ENCODE measurements around the gene LLCFC1.

Gene LLCFC1

DNA sequence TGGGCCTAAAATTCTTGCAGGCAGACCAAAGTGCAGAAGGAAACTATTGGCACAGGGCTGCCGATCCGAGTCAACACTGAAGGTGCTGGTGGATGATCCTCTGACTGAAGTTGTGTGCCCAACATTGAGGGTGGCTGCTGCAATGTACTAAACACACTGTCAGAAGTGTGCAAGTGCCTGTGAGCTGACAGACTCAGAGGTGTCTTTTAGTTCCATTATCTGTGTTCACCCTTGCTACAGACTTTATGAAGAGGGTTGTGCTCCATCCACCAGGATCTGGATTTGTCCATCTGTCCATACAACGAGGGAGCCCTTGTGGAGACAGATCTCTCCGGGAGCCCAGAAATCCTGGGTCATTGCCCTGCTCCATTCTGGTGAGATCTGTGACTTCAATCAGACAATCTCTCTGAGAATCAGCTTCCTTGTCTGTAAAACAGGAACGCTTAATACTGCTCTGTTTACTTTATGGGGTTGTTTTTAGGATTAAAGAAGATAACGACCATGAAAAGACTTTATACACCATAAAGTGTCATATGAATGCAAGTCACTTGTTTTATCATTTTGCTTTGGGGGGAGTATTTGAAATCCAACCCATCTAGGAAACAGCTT is 44.2 kb upstream of the LLCFC1 start:
- no peak for DNase-seq (ENCODE audit: low read depth)
- H3K4me3 ChIP-seq (ENCODE audit: low read length): no peak overlapping the region
- TF ChIP-seq, protein P1, sequence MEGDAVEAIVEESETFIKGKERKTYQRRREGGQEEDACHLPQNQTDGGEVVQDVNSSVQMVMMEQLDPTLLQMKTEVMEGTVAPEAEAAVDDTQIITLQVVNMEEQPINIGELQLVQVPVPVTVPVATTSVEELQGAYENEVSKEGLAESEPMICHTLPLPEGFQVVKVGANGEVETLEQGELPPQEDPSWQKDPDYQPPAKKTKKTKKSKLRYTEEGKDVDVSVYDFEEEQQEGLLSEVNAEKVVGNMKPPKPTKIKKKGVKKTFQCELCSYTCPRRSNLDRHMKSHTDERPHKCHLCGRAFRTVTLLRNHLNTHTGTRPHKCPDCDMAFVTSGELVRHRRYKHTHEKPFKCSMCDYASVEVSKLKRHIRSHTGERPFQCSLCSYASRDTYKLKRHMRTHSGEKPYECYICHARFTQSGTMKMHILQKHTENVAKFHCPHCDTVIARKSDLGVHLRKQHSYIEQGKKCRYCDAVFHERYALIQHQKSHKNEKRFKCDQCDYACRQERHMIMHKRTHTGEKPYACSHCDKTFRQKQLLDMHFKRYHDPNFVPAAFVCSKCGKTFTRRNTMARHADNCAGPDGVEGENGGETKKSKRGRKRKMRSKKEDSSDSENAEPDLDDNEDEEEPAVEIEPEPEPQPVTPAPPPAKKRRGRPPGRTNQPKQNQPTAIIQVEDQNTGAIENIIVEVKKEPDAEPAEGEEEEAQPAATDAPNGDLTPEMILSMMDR (IDR thresholded peaks at IDR 0.05; ENCODE audit: insufficient read depth, low read depth, low read length, missing control alignments): no peak

DNA sequence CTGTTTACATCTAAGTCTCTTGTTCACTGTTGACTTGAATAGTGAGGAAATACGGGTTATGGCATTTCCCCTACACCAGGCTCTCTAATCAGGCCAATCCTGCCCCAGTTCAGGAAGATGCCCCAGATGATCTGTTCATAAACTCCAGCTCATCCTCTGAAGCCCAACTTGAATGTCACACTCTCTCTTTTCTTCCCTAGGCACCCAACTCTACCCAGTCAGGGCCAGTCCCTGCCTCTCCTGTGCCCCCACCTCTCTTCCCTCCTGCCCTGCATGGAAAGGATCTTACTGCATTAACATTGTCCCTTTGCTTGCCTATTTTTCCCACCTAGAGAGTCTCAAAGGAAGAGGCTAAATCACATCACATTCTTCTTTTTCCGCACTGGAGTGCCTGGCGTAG is 43.1 kb upstream of the LLCFC1 start:
- DNase-seq (ENCODE audit: low read depth): no peak
- TF ChIP-seq, protein P1 (IDR thresholded peaks at IDR 0.05; ENCODE audit: insufficient read depth, low read depth, low read length, missing control alignments): no peak
- H3K4me3 ChIP-seq (ENCODE audit: low read length): no peak overlapping the region

DNA sequence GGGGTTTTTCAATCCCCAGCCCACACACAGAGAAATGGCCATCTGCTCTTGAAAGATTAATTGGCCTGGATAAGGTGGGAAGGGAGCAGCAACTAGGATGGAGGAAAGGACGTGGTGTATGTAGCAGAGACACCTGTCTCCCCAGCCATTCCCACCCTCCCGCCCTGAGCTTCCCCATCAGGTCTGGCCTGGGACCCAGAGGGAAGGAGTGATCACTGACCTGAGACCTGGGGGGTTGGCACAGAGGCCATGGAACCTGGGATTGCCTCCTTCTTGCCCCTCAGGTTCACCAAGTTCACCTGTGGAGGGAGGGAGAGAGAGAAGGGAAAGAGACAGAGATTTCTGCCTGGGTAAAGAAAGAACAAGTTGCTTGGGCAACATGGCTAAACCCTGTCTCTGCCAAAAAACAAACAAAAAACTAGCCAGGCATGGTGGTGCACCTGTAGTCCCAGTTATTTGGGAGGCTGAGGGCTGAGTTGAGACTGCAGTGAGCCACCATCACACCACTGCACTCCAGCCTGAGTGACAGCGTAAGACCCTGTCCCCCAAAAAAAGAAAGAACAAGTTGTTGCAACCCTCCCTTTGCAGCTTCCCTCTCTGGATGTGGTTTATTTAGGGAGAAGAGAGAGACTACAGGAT is 42.4 kb upstream of the LLCFC1 start:
- TF ChIP-seq, protein P1 (IDR thresholded peaks at IDR 0.05; ENCODE audit: insufficient read depth, low read depth, low read length, missing control alignments): no peak
- H3K4me3 ChIP-seq (ENCODE audit: low read length): no peak overlapping the region
- DNase-seq (ENCODE audit: low read depth): no peak

DNA sequence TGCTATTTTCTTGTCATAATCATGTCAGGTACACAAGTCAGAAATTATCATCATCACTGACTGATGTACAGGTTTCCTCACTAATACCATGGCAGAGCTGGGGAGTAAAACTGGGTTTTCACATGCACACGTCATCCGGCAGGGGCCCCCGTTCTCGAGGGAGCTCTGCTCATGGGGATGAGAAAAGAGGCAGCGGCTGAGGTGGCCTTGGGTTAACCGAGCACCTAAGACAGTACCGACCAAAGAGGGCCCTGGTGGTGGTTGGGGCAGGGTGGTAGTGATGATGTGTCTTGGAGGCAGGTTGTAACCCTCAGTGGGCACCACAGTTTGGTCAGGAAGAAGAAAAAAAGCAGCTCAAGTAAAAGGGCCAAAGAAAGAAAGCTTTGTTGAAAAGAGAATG is 41.6 kb upstream of the LLCFC1 start:
- H3K4me3 ChIP-seq (ENCODE audit: low read length): no peak overlapping the region
- DNase-seq (ENCODE audit: low read depth): no peak
- TF ChIP-seq, protein P1 (IDR thresholded peaks at IDR 0.05; ENCODE audit: insufficient read depth, low read depth, low read length, missing control alignments): no peak

DNA sequence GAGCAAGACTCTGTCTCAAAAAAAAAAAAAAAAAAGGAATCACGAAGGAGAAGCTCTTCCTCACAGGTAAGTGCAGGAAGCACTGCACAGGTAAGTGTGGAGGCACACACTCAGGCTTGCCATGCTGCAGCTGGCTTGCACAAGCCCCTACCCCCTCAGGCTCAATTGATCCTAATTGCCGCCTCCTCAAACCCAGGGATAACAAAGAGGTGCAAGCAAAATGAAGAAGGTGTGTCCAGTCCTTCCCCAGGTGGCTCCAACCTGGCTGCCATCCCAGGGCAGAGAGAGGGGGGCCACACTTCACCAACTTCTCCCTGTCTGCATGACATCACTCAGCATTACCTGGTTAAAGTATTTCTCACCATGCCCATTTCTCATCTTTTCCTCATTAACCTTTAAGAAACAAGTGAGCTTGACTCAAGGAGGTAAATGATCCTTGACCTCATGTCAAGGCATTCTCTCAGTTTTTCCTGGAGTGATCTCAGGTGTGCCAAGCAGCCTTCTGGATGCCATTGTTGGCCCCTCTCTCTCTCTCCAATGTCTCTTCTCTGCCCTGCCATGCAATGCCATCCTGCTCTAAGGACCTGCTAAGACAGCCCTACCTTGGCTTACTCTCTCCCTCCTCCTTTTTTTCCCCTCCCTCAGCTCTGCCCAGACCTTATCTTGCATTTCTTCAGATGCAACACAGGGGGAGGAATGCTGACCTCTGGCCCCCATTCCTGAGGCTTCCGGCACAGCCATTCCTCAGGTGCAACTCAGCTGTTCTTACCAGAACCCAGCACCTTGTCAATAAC is 40.7 kb upstream of the LLCFC1 start:
- no peak for DNase-seq (ENCODE audit: low read depth)
- TF ChIP-seq, protein P1 (IDR thresholded peaks at IDR 0.05; ENCODE audit: insufficient read depth, low read depth, low read length, missing control alignments): no peak

DNA sequence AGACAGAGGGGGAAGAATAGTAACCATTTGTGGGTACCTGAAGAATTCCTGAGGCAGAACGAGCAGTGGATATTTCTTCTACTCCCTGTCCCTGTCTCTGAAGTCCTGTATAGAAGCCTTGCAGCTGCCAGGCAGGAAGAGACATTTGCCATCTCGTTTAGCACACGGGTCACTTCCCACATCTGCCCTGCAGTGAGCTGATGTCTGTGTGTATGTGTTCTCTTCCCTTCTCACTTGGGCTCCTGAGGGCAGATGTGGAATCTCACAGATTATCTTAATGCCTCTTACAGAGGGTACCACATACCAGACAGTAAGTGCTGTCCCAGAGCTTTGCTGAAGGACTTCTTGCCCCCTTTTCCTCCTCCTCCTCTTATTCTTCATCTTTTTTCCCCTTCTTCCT is 39.6 kb upstream of the LLCFC1 start:
- TF ChIP-seq, protein P1 (IDR thresholded peaks at IDR 0.05; ENCODE audit: insufficient read depth, low read depth, low read length, missing control alignments): no peak
- no peak overlapping the region for H3K4me3 ChIP-seq (ENCODE audit: low read length)

More for the DNA sequence above, 40.7 kb upstream of the LLCFC1 start:
- no peak overlapping the region for H3K4me3 ChIP-seq (ENCODE audit: low read length)

More for the DNA sequence above, 39.6 kb upstream of the LLCFC1 start:
- no peak for DNase-seq (ENCODE audit: low read depth)
